ENCODE results near the gene RNU1-1. TPM values are rescaled to one million over a fixed set of nuclear protein-coding genes. Genes with fewer than 3 reads are reported as not detected.
"Not testable (repeated sequence)": the region's sequence is repeated elsewhere in the genome, so short reads cannot be mapped to it uniquely, and the experiment has no call there.

RNU1-1 gene
- total RNA-seq, 1 experiment from 2014 or later: 1,606 TPM

DNA sequence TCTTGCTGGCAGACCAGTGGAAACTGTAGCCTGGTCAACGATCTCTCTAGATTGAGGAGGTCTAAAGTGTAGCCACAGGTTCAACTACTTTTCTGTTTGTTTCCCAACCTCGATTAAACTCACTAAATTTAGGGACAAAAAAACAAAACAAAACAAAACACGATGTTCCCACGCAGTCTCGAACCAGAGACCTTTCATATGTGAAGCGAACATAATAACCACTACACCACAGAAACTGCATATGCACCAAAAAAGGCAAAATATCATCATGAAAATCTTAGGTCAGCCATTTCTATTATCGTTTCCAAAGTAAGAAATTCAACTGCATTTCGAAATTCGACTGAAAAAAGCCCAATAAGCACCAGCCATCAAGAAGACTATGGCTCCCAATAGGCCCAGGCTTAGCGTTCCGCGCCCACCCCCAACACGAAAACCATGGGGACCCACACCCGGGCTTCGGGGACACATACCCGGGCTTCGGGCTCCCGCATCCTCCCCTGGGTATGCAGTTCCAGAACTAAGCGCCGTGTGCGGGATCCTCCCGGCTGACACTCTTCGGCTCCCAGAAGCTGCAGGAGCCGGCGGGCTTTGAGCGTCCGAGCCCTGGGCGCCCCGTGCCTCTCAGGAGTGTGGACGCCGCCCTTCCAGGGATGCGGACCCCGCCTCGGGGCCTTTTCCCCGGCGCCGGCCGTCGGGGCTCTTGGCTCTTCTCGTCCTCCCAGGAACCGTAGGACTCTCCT is 33.6 kb upstream of the RNU1-1 start:
- BruUV-seq (replicated peaks); H3K36me3 Mint-ChIP-seq (ENCODE audit: insufficient read depth, unreplicated experiment); H3K27me3 Mint-ChIP-seq (ENCODE audit: insufficient read depth, unreplicated experiment); H3K4me1 Mint-ChIP-seq (ENCODE audit: insufficient read depth, unreplicated experiment); H3K9me3 Mint-ChIP-seq (ENCODE audit: unreplicated experiment); H3K27ac Mint-ChIP-seq (ENCODE audit: low read depth, unreplicated experiment); CTCF ChIA-PET; POLR2A ChIA-PET; H3K4me3 Mint-ChIP-seq (ENCODE audit: unreplicated experiment); intact Hi-C loops (cut with micrococcal nuclease); DNase-seq (ENCODE audit: unreplicated experiment): not testable (repeated sequence)

DNA sequence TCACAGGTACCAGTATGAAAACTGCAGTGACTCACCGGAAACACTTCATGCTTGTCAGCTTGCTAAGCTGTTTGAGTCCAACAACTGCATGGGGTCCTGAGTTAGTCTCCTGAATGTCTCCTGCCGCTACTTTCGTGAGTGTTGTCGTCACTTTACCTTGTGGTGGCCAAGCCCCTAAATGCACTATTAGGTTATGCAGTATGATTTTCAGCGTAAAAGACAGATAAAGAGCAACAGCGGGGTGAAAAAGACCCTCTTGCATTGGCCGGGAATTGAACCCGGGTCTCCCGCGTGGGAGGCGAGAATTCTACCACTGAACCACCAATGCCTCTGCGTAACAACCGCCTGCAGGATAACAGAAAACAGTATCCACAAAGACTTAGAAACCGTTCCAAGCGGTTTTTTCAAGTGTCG is 31.6 kb upstream of the RNU1-1 start:
- TSS peak; percentile 99 for BruUV-seq (replicated peaks)
- peak; percentile 65 for DNase-seq (ENCODE audit: unreplicated experiment)

DNA sequence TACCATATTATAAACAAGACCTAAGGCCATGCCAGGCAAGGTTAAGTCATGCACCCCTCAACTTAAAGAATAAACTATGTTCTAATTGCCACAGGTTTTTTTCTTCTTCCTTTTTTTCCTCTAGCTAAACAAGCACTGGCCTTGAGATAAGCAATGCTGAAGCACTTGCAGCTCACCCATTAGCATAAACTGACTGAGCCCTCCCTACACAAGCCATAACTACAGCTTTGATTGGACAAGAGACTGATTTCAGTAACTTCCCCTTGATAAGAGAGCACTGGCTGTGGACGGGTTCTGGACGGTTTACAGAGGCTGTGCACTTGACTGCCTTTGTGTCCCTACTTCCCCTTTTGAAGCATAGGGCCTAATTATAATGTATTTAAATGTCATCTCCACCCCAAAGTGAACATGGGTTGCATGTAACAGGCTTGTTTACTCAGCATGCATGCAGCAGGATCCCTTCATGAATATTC is 26.4 kb upstream of the RNU1-1 start:
- H3K27ac Mint-ChIP-seq (ENCODE audit: low read depth, unreplicated experiment); H3K27me3 Mint-ChIP-seq (ENCODE audit: insufficient read depth, unreplicated experiment); H3K36me3 Mint-ChIP-seq (ENCODE audit: insufficient read depth, unreplicated experiment); BruUV-seq (replicated peaks); H3K9me3 Mint-ChIP-seq (ENCODE audit: unreplicated experiment); POLR2A ChIA-PET; intact Hi-C loops (cut with micrococcal nuclease); H3K4me3 Mint-ChIP-seq (ENCODE audit: unreplicated experiment); H3K4me1 Mint-ChIP-seq (ENCODE audit: insufficient read depth, unreplicated experiment); DNase-seq (ENCODE audit: unreplicated experiment); CTCF ChIA-PET: not testable (repeated sequence)

More for the DNA sequence above, 31.6 kb upstream of the RNU1-1 start:
- H3K27me3 Mint-ChIP-seq (ENCODE audit: insufficient read depth, unreplicated experiment); H3K27ac Mint-ChIP-seq (ENCODE audit: low read depth, unreplicated experiment); H3K36me3 Mint-ChIP-seq (ENCODE audit: insufficient read depth, unreplicated experiment); POLR2A ChIA-PET; CTCF ChIA-PET; H3K4me1 Mint-ChIP-seq (ENCODE audit: insufficient read depth, unreplicated experiment); H3K9me3 Mint-ChIP-seq (ENCODE audit: unreplicated experiment); intact Hi-C loops (cut with micrococcal nuclease); H3K4me3 Mint-ChIP-seq (ENCODE audit: unreplicated experiment): not testable (repeated sequence)

DNA sequence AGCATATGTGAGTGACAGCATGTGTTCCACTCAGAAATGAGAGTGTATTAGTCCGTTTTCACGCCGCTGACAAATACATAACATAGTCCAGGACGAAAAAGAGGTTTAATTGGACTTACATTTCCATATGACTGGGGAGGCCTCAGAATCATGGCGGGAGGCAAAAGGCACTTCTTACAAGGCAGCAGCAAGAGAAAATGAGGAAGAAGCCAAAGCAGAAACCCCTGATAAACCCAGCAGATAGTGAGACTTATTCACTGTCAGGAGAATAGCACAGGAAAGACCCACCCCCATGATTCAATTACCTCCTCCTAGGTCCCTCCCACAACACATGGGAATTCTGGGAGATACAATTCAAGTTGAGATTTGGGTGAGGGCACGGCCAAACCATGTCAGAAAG is 23.4 kb upstream of the RNU1-1 start:
- POLR2A ChIA-PET; H3K4me1 Mint-ChIP-seq (ENCODE audit: insufficient read depth, unreplicated experiment); H3K27me3 Mint-ChIP-seq (ENCODE audit: insufficient read depth, unreplicated experiment); H3K9me3 Mint-ChIP-seq (ENCODE audit: unreplicated experiment); H3K36me3 Mint-ChIP-seq (ENCODE audit: insufficient read depth, unreplicated experiment); DNase-seq (ENCODE audit: unreplicated experiment); H3K4me3 Mint-ChIP-seq (ENCODE audit: unreplicated experiment); H3K27ac Mint-ChIP-seq (ENCODE audit: low read depth, unreplicated experiment); BruUV-seq (replicated peaks); intact Hi-C loops (cut with micrococcal nuclease); CTCF ChIA-PET: not testable (repeated sequence)

DNA sequence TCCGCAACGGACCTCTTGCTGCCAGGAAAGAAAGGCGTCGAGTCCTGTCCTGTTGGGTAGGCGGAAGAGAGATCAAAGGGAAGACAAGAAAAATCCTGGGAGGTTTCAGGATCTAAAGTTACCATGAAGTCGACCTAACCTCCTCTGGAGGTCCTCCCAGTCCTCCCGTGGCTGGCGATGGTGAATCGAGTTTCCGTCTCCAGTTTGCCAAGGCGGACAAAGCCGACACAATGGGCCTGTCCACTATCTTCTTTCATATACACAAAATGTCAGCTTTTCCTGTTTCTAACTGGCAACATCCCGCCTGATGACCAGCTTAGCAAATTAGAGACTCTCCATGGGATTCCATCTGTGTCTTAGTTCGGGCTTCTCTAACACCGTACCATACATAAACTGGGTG is 22.7 kb upstream of the RNU1-1 start:
- H3K36me3 Mint-ChIP-seq (ENCODE audit: insufficient read depth, unreplicated experiment); POLR2A ChIA-PET; DNase-seq (ENCODE audit: unreplicated experiment); H3K27ac Mint-ChIP-seq (ENCODE audit: low read depth, unreplicated experiment); CTCF ChIA-PET; BruUV-seq (replicated peaks); H3K9me3 Mint-ChIP-seq (ENCODE audit: unreplicated experiment); H3K4me3 Mint-ChIP-seq (ENCODE audit: unreplicated experiment); H3K4me1 Mint-ChIP-seq (ENCODE audit: insufficient read depth, unreplicated experiment); intact Hi-C loops (cut with micrococcal nuclease); H3K27me3 Mint-ChIP-seq (ENCODE audit: insufficient read depth, unreplicated experiment): not testable (repeated sequence)

DNA sequence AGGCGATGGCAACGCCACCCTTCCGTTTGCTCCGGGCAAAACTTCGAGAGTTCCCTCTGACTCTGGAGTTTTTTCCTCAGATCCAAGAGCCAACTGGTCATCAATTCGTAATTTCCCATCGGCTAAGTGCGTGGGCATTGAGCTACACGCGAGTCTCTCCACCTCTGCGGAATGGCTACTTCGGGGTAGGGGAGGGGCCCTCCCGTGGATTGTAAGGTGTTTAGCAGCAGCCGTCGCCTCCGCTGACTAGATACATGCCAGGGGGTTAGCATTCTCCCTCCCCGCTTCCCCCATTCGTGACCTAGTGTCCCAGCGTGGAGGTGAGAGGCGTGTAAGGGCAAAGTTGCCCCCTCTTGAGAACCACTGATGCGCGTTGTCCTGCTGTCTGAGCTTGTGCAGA is 21.8 kb upstream of the RNU1-1 start:
- DNase-seq (ENCODE audit: unreplicated experiment); H3K36me3 Mint-ChIP-seq (ENCODE audit: insufficient read depth, unreplicated experiment); POLR2A ChIA-PET; H3K27me3 Mint-ChIP-seq (ENCODE audit: insufficient read depth, unreplicated experiment); intact Hi-C loops (cut with micrococcal nuclease); H3K27ac Mint-ChIP-seq (ENCODE audit: low read depth, unreplicated experiment); H3K4me3 Mint-ChIP-seq (ENCODE audit: unreplicated experiment); CTCF ChIA-PET; H3K4me1 Mint-ChIP-seq (ENCODE audit: insufficient read depth, unreplicated experiment); H3K9me3 Mint-ChIP-seq (ENCODE audit: unreplicated experiment); BruUV-seq (replicated peaks): not testable (repeated sequence)

DNA sequence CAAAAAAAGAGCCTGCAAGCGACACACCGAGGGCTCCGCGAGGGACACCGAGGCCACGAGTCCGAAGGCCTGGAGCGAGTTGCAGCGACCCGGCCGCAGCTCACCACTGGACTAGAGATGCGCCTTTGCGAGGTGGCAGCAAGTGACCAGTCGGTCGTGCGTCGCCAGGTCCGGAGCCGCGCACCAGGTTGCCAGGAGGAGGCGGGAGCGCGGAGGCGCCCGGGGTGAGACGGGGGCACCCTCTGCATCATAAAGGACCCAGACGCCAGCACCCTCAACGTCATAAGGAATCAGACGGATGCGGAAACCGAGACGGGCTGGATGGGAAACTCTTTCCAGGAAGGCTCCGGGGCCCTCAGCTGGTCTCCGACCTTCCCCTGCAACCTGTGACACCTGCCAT is 21.4 kb upstream of the RNU1-1 start:
- H3K36me3 Mint-ChIP-seq (ENCODE audit: insufficient read depth, unreplicated experiment); H3K4me3 Mint-ChIP-seq (ENCODE audit: unreplicated experiment); POLR2A ChIA-PET; H3K27ac Mint-ChIP-seq (ENCODE audit: low read depth, unreplicated experiment); H3K9me3 Mint-ChIP-seq (ENCODE audit: unreplicated experiment); intact Hi-C loops (cut with micrococcal nuclease); H3K27me3 Mint-ChIP-seq (ENCODE audit: insufficient read depth, unreplicated experiment); CTCF ChIA-PET; DNase-seq (ENCODE audit: unreplicated experiment); H3K4me1 Mint-ChIP-seq (ENCODE audit: insufficient read depth, unreplicated experiment); BruUV-seq (replicated peaks): not testable (repeated sequence)

DNA sequence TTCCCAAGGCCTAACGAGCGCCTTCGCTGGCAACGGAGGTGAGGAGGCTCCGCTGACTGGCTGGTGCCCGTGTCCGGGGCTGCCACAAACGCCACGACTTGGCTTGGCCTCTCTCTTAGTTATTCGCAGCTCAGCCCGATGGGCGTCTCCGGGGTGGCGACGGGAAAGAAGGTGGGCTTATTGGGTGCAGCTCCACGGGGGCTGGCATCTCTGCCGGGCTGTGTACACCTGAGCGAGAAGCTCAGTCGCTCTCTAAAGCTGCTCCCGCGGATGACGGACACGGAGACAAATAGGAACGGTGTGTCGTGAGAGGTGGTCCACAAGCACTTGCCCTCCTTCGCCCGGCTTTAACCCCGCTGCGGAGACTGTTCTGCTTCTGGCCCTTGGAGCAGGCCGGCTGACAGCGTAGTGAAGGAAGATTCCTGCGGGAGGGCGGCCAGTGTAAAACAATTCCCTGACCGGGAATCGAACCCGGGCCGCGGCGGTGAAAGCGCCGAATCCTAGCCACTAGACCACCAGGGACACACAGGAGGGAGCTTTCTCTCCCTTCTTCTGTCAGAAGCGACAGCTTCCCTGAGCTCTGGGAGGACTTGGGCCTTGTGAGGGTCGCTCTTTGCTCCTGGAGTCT is 20.9 kb upstream of the RNU1-1 start:
- H3K27ac Mint-ChIP-seq (ENCODE audit: low read depth, unreplicated experiment): not testable (repeated sequence)

DNA sequence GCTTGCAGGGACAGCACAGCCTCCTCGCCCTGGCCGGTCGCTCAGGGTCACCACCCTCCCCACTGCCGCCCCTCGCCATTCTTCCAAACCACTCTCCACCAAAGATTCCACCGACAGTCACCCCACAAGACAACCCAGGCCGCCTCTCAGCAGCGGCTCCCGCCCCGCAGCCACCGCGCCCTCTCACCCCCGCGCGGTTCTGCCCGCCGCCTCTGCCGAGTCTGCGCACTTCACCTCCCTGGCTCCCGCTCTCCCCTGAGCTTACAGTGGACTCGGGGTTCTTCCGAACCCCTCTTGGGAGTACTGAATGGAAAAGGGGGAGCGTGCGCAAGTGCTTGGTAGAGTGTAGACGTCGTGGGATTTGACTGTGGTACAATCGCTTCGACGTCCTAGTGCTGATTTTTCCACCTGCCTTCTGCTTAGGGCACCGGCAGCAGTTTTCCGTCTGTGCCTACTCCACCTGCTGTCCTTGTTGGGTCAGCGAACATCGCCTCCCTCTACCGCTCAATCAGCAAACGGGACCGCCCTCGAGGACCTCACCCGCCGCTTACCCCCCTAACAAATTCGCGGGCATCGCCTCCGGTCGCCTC is 20.2 kb upstream of the RNU1-1 start:
- intact Hi-C loops (cut with micrococcal nuclease); POLR2A ChIA-PET; H3K27ac Mint-ChIP-seq (ENCODE audit: low read depth, unreplicated experiment); BruUV-seq (replicated peaks); H3K9me3 Mint-ChIP-seq (ENCODE audit: unreplicated experiment); CTCF ChIA-PET; H3K36me3 Mint-ChIP-seq (ENCODE audit: insufficient read depth, unreplicated experiment); H3K27me3 Mint-ChIP-seq (ENCODE audit: insufficient read depth, unreplicated experiment); H3K4me1 Mint-ChIP-seq (ENCODE audit: insufficient read depth, unreplicated experiment): not testable (repeated sequence)
- H3K4me3 Mint-ChIP-seq (ENCODE audit: unreplicated experiment): peak overlapping the region; percentile 35
- DNase-seq (ENCODE audit: unreplicated experiment): peak; percentile 5

More for the DNA sequence above, 20.9 kb upstream of the RNU1-1 start:
- DNase-seq (ENCODE audit: unreplicated experiment): peak; percentile 51
- intact Hi-C loops (cut with micrococcal nuclease); H3K9me3 Mint-ChIP-seq (ENCODE audit: unreplicated experiment); POLR2A ChIA-PET; H3K27me3 Mint-ChIP-seq (ENCODE audit: insufficient read depth, unreplicated experiment); H3K4me1 Mint-ChIP-seq (ENCODE audit: insufficient read depth, unreplicated experiment); CTCF ChIA-PET; H3K36me3 Mint-ChIP-seq (ENCODE audit: insufficient read depth, unreplicated experiment): not testable (repeated sequence)
- TSS peak; percentile 93 for BruUV-seq (replicated peaks)
- H3K4me3 Mint-ChIP-seq (ENCODE audit: unreplicated experiment): peak overlapping the region; percentile 35
